HG02588 (cell line): ENCODE measurements around the gene P2RY1.
A peak's percentile ranks its signal among the peaks of the same experiment; 100 is the strongest.
"Not testable (repeated sequence)": the region's sequence is repeated elsewhere in the genome, so short reads cannot be mapped to it uniquely, and the experiment has no call there.

ENCODE experiments used
- ATAC-seq: cut with Tn5 transposase; IDR thresholded peaks from one replicate; pipeline ENCODE4 v1.9.1; 2021; ENCODE audit warnings: mild to moderate bottlenecking, moderate library complexity; ENCODE audit not compliant: unreplicated experiment

The P2RY1 gene

GRCh38 chr3:152835601-152836102, 721 bp downstream of the P2RY1 start:
- ATAC-seq = no peak

- no peak for ATAC-seq
Observed at GRCh38 chr3:152836269-152836668, 1.3 kb downstream of the P2RY1 start.

DNA sequence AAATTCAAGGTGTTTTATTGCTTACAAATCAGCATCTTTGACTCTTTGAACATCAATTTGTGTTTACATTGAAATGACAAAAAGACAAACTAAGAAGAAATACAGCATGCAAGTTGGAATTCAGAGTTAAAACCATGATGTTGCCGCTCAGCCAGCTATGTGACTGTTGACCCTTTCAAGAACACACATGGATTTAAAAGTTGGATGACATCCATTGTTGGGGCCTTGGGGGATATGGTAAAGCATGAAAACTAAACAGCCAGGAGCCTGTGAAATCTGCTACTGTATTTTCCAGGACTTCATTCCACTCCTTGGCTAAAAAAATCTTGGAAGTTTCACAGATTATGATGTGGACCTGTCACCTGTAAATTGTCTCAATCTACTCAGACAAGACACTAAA, 4.6 kb downstream of the P2RY1 start:
- no peak for ATAC-seq

DNA sequence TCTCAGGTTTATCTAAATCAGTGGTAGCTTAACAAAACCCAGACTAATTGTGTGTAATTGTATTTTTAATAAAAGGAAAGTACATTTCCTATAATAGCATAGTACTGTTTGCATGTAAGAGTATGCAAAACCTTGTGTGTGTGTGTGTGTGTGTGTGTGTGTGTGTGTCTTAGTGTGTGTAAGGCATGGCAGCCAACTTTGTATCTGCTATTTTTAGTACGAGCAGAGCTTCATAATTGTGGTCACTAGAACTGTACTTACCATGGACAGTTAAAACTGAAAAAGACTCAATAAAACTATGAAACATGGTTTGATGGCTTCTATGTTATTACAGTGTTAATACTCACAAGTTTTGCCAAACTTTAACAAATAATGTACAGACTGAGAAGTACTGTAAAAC, 6.2 kb downstream of the P2RY1 start:
- no peak for ATAC-seq

GRCh38 chr3:152842413-152842812, 7.5 kb downstream of the P2RY1 start:
- no peak for ATAC-seq

DNA sequence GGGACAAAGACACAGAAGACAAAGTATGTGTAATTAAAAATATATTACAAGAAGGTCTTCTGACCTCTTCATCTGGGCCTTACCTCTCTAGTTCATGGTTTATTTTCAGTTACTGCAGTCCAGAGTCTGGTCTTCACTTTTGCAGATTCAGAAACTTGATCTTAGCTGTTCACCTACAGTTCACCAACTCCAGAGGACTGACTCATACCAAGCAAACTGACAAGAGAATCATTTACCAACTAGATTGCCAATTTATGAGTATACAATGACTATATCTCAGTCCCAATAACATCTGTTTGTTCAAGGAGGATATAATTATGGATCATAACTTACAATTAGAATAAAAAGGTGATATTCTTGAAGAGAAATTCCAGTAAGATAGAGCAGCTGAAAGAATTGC, 9.0 kb downstream of the P2RY1 start:
- ATAC-seq = peak; percentile 90

DNA sequence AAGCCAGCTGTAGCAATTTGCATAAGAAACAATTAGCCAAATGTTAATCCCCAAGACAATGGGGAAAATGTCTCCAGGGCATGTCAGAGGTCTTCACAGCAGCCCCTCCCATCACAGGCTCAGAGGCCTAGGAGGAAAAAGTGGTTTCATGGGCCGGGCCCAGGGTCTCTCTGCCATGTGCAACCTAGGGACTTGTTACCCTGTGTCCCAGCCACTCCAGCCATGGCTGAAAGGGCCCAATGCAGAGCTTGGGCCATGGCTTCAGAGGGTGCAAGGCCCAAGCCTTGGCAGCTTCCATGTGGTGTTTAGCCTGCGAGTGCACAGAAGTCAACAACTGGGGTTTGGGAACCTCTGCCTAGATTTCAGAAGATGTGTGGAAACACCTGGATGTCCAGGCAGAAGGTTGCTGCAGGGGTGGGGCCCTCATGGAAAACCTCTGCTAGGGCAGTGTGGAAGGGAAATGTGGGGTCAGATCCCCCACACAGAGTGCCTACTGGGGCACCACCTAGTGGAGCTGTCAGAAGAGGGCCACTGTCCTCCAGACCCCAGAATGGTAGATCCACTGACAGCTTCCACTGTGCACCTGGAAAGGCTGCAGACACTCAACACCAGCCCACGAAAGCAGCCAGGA, 11.8 kb downstream of the P2RY1 start:
- ATAC-seq = not testable (repeated sequence)

GRCh38 chr3:152847599-152847998, 12.7 kb downstream of the P2RY1 start:
- ATAC-seq = not testable (repeated sequence)

GRCh38 chr3:152849996-152850578, 15.2 kb downstream of the P2RY1 start:
- no peak for ATAC-seq

DNA sequence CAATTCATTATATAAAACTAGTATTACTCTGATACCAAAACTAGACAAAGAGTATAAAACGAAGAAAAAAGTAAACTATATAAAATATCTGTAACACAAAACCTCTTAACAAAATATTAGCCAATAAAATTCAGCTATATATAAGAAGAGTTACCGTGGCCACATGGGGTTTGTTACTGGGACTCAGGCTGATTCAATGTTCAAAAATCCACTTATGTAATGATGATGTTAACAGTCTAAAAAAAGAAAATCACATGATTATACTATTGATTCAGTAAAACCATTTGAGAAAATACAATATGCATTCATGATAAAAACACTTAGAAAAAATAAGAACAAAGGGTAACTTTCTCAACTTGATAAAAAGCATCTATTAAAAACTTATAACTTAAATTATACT, 18.3 kb downstream of the P2RY1 start:
- no peak for ATAC-seq

DNA sequence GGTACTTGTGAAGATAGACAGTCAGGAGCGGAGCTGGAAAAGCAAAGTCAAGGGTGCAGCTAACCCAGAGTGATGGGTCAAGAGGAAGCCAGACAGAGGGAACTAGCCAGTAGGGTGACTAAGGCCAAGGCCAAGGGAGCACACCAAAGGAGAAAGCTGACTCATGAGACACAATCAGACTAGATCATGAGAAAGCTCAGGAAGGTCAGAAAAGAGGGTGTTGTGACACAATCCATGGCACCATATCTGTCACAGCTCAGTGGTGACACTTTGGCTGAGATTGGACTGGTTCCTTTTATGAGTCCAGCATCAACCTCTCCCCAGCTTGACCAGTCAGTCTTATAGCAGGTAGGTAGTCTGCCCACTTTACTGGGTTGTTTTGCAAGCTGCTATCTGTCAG, 22.2 kb downstream of the P2RY1 start:
- no peak for ATAC-seq

DNA sequence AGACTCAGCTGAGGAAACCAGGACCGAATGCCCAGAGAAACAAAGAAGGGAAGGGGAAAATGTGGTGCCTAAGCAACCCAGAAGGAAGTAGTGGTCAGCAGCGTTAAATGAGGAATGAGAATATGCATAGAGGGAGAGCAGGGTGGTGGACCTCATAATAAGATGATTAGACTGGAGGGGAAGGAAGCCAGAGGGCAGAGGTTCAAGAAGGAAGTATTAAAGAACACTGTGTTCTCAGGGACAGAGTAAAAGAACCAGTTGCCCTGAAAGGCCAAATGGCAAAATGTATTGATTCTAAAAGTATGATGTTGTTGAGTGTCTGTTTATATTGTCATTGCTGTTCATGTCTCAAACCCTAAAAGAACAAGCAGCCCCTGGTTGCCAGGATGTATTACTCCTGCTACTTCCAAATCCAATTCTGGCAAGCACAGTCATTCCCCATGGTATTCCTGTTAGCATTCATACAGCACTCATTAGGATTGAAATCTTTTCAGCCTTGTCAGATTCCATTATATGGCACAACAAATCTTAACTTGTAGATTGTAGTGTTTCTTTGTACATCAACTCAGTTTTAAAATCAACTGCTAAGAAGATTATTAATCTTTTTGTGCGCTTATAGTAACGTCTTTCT, 23.4 kb downstream of the P2RY1 start:
- ATAC-seq = no peak

- ATAC-seq = no peak
Observed at GRCh38 chr3:152860736-152861135, 25.8 kb downstream of the P2RY1 start.

DNA sequence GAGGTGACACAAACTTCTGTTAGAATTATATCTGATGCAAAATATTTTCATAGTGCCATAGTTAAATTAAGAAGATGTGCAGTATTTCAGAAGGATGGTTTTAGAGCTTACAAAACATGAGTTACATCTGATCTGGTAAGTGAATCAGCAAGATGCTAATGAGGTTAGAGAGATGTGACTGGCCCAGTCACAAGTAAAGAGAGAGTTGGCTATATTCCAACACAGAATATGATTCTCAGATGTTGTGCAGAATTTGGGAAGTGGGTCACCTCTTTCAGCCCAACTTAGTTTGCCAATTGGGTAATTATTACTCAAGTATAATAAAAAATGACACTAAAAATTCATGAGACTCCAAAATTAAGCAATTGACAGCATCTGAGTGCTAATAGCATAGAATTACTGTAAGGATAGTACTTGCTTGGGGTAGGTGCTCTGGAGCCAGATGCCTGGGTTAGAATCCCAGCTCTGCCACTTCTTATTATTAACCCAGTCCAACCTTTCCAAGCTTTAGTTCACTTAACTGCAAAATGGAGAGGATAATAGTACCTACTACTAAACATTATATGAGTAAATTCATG, 30.8 kb downstream of the P2RY1 start:
- ATAC-seq = no peak

- ATAC-seq = no peak
Observed at GRCh38 chr3:152870027-152870426, 35.1 kb downstream of the P2RY1 start.

GRCh38 chr3:152873314-152873713, 38.4 kb downstream of the P2RY1 start:
- not testable (repeated sequence) for ATAC-seq

- no peak for ATAC-seq
Observed at GRCh38 chr3:152874896-152875749, 40.2 kb downstream of the P2RY1 start.

DNA sequence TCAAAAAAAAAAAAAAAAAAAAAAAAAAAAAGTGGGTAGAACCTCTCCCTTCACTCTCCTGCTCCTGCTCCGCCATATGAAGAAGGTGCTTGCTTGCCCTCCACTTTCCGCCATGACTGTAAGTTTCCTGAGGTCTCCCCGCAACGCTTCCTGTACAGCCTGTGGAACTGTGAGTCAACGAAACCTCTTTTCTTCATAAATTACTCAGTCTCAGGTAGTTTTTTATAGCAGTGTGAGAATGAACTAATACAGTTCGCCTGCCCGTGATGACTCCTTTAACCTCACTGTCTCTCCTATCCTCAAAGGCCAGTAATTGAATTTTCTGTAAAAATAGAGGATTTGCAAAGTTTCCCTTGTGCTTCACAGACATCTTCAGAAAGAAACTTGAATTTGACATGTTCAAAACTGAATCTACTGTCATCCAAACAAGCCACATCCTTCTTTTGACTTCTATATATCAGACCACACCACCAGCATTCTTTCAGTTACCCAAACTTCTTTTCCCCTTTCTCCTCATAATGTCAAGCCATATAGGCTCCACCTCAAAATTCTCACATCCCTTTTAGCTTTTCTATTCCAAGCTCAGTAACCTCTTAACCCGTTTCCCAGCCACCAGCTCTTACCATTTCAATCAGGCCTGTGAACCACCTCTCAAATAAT, 44.3 kb downstream of the P2RY1 start:
- ATAC-seq = no peak

DNA sequence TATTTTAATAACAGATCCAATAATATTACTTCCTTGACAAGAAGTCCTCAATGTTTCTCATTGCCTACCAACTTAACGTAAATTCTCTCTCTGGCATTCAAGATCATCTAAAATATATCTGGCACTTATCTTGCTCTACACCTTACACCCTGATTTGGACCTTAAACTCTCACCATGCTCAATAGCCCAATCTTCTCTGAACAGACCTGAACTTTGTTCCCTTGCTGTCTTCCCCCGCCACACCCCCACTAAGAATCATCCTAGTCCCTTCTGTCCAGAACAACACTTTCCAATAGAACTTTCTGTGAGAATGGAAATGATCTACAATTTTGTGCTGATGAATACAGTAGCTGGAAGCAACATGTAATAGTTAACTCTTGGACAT, 44.9 kb downstream of the P2RY1 start:
- no peak for ATAC-seq

- no peak for ATAC-seq
Observed at GRCh38 chr3:152885076-152885475, 50.1 kb downstream of the P2RY1 start.
